K562 (cell line): ENCODE measurements around the gene SCN4B. TPM values are rescaled to one million over a fixed set of nuclear protein-coding genes. Genes with fewer than 3 reads are reported as not detected.

ENCODE experiments used
- ATAC-seq: fragments of 200-7000 bp; cut with Tn5 transposase; 3 replicates; pipeline ENCODE4 v1.9.1; 2020; ENCODE audit warnings: moderate library complexity
- BruUV-seq: library from RNA; stranded (reverse); fragments of 400-500 nt; replicated peaks from 2 replicates; lab custom pipeline; 2021; lab: Mats Ljungman, UMichigan
- CTCF ChIA-PET: fragments of 300-600 bp; formaldehyde crosslinking; extraction: SDS; loops from one replicate; lab custom pipeline; 2021; ENCODE audit warnings: low intra/inter-chr PET ratio; lab: Yijun Ruan, JAX
- POLR2A ChIA-PET: fragments of 300-600, 350-650 bp; sonication (Branson Sonifier 250); formaldehyde crosslinking; extraction: SDS; loops from one replicate; lab custom pipeline; 2021; ENCODE audit warnings: antibody characterized with exemption, inconsistent platforms; lab: Yijun Ruan, JAX
- DNase-seq, 4 experiments: peaks; one replicate each; pipeline versions ENCODE4 v3.0.0 to v3.0.0-alpha.2; 2011 to 2018; ENCODE audit warnings: low spot score in 3 of 4, mixed read lengths in 3 of 4; ENCODE audit errors: extremely low read depth in 1 of 4
- FAIRE-seq: peaks from 2 replicates; lab custom pipeline; 2011; peaks lifted over from hg19 to GRCh38; lab: Jason Lieb, UNC
- H2AFZ ChIP-seq: 2 replicates; pipeline ENCODE4 v1.6.0; 2011; ENCODE audit warnings: low read depth, low read length, control low read depth, inconsistent platforms
- H3K27ac ChIP-seq: fragments of 200-600 bp; 3 replicates; pipeline ENCODE4 v1.8.0; 2011; ENCODE audit warnings: low read depth, mild to moderate bottlenecking, control low read depth, inconsistent platforms, low read length, moderate library complexity, mixed read lengths; ENCODE audit errors: extremely low read depth
- H3K27me3 ChIP-seq, 2 experiments: fragments of 300-600 bp in 1 of 2; 2 replicates in 1 of 2; 3 replicates in 1 of 2; pipeline versions ENCODE4 v1.6.0 to v1.8.0; 2011; ENCODE audit warnings: inconsistent platforms in 2 of 2, low read length in 2 of 2, mild to moderate bottlenecking in 1 of 2, mixed read lengths in 1 of 2, moderate library complexity in 1 of 2; ENCODE audit not compliant: control insufficient read depth in 2 of 2, insufficient read depth in 2 of 2
- H3K36me3 ChIP-seq: fragments of 300-600 bp; 3 replicates; pipeline ENCODE4 v1.8.0; 2011; ENCODE audit warnings: mild to moderate bottlenecking, low read length, inconsistent platforms; ENCODE audit not compliant: control insufficient read depth, insufficient read depth
- H3K4me1 ChIP-seq, 2 experiments: fragments of 200-600 bp in 1 of 2; replicated peaks in 1 of 2; 2 replicates in 1 of 2; 3 replicates in 1 of 2; pipeline versions ENCODE4 v1.5.1 to v1.8.0; 2011; ENCODE audit warnings: inconsistent platforms in 2 of 2, low read length in 2 of 2, mild to moderate bottlenecking in 1 of 2, mixed read lengths in 1 of 2, moderate library complexity in 1 of 2; ENCODE audit not compliant: control insufficient read depth in 2 of 2, insufficient read depth in 2 of 2
- H3K4me2 ChIP-seq: 2 replicates; pipeline ENCODE4 v1.6.1; 2011; ENCODE audit warnings: low read length, control low read depth, inconsistent platforms, mixed read lengths; ENCODE audit not compliant: insufficient read depth
- H3K4me3 ChIP-seq: fragments of 200-600 bp; sonication (generic), shearing (Covaris generic); 2 replicates; pipeline ENCODE4 v1.5.1; 2016; ENCODE audit warnings: control low read depth, inconsistent platforms
- H3K79me2 ChIP-seq: fragments of 200-600 bp; 3 replicates; pipeline ENCODE4 v1.8.0; 2011; ENCODE audit warnings: low read length, inconsistent platforms; ENCODE audit not compliant: control insufficient read depth, insufficient read depth
- H3K9ac ChIP-seq, 2 experiments: 2 replicates each; pipeline versions ENCODE4 v1.6.0 to v1.6.1; 2011; ENCODE audit warnings: low read depth in 2 of 2, low read length in 2 of 2, control low read depth in 1 of 2, inconsistent platforms in 1 of 2, mild to moderate bottlenecking in 1 of 2, mixed read lengths in 1 of 2; ENCODE audit not compliant: insufficient read depth in 1 of 2
- H3K9me1 ChIP-seq: one replicate; pipeline ENCODE4 v1.6.0; 2011; ENCODE audit warnings: inconsistent platforms, mild to moderate bottlenecking, low read length, moderate library complexity; ENCODE audit not compliant: control insufficient read depth, insufficient read depth
- H3K9me3 ChIP-seq: replicated peaks from 2 replicates; pipeline ENCODE4 v1.5.1; 2011; ENCODE audit warnings: low read depth, low read length, inconsistent platforms; ENCODE audit not compliant: control insufficient read depth, insufficient read depth
- H4K20me1 ChIP-seq: replicated peaks from 2 replicates; pipeline ENCODE4 v1.6.1; 2011; ENCODE audit warnings: low read length, inconsistent platforms, mixed read lengths; ENCODE audit not compliant: control insufficient read depth, insufficient read depth
- JUN ChIP-seq, 2 experiments: sonication (generic) in 1 of 2; formaldehyde crosslinking in 1 of 2; IDR thresholded peaks; 2 replicates each; pipeline versions ENCODE4 v1.6.1 to v1.8.0; 2012 to 2022; ENCODE audit warnings: borderline replicate concordance in 2 of 2, mild to moderate bottlenecking in 2 of 2, improper control_type of control experiment in 1 of 2, low read depth in 1 of 2, low read length in 1 of 2, missing genetic modification reagents in 1 of 2
- KDM4B ChIP-seq, 2 experiments: fragments of 450-650 bp in 1 of 2; sonication (generic) in 1 of 2; IDR thresholded peaks; 2 replicates each; pipeline ENCODE4 v1.6.1; 2016 to 2017; ENCODE audit warnings: borderline replicate concordance in 2 of 2, antibody characterized with exemption in 1 of 2, low read depth in 1 of 2, mild to moderate bottlenecking in 1 of 2
- SMARCB1 ChIP-seq: IDR thresholded peaks from 2 replicates; pipeline ENCODE4 v1.6.1; 2011; ENCODE audit warnings: improper control_type of control experiment, low read depth; ENCODE audit not compliant: insufficient read length
- ZNF347 ChIP-seq: fragments of 450-650 bp; formaldehyde crosslinking; IDR thresholded peaks from 2 replicates; pipeline ENCODE4 v1.4.0; 2020; ENCODE audit warnings: low read depth, mild to moderate bottlenecking, moderate library complexity
- whole genome bisulfite sequencing: fragments of 100-300 bp; shearing (Covaris generic); methylation state at CpG from one replicate; pipeline ENCODE4 v1.1.6; 2016; ENCODE audit warnings: low coverage, mixed read lengths; ENCODE audit not compliant: insufficient coverage; ENCODE audit errors: missing lambda C conversion rate; 5-methylcytosine and 5-hydroxymethylcytosine counted together
- in situ Hi-C: fragments of 300-500 bp; cut with MboI; formaldehyde crosslinking; loops from 4 replicates; pipeline ENCODE4 v1.15.0; 2018; ENCODE audit warnings: inconsistent platforms, mixed read lengths
- intact Hi-C: fragments of 100-400 bp; cut with micrococcal nuclease; formaldehyde crosslinking; loops from 2 replicates; pipeline ENCODE4 v1.14.2; 2022
- polyA plus RNA-seq, 8 experiments: library from polyadenylated mRNA; depleted of rRNA in 4 of 8; stranded (reverse) in 5 of 8; unstranded in 3 of 8; fragments of >200 nt; fragmentation: Nextera tagmentation in 2 of 8; fragmentation: Illumina TruSeq in 1 of 8; extraction: Ambion mirVana in 2 of 8; extraction: Trizol in 1 of 8; gene quantifications; 2 replicates each; pipeline versions ENCODE4 v1.2.1 to v1.2.3, GENCODE V29; 2011 to 2014; ENCODE audit warnings: inconsistent platforms in 1 of 8, missing spikeins in 1 of 8
- total RNA-seq, 7 experiments: library from RNA; depleted of rRNA in 6 of 7; stranded (reverse); fragments of >200 nt in 6 of 7; fragmentation: Illumina TruSeq in 2 of 7; extraction: Trizol in 2 of 7; gene quantifications; 2 replicates each; pipeline versions ENCODE4 v1.2.1 to v1.2.3, GENCODE V29; 2011 to 2021; ENCODE audit warnings: low replicate concordance in 1 of 7
- TF ChIP-seq, protein P1 (sequence below): sonication (generic); formaldehyde crosslinking; IDR thresholded peaks from 2 replicates; pipeline ENCODE4 v1.8.1; 2023; ENCODE audit warnings: mild to moderate bottlenecking, missing genetic modification reagents

SCN4B gene
- total and polyA plus RNA-seq, 9 of the 15 experiments (the other 6 are each of a cell fraction or from before 2014, with no cell fraction given), result 0.03 TPM; not detected in 8

DNA sequence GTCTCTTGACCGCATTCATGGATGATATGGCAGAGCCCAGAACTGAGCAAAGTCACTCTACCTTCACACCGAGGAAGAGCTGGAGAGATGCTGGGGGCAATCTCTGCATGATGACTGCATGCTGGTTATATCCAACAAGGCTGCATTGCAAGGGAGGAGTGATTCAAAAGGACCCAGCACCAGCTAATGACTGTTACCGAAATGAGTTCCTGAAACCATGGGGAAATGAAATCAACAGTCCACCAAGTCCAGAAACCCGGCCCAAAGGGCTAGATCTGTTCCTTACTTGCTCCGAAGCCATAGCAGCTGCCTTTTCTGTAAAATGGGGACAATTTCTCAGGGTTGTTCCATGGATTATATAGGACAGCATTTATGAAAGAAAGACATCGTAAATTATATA lies 64.7 kb downstream of the SCN4B start:
- intact Hi-C loops (no loop called here), in situ Hi-C loops (no loop called here)
- Histone ChIP-seq H4K20me1 (no peaks in the 10 kb centered on the region), H3K36me3 (no peaks in the 10 kb centered on the region), H3K4me3 (no peak overlapping the region), H3K9me3 (peaks cover 10% of the 10 kb centered on the region), H3K27ac (no peak overlapping the region), H3K79me2 (no peaks in the 10 kb centered on the region), H3K9ac (no peak overlapping the region), H3K4me1 (peaks cover 5 to 6% of the 10 kb centered on the region in 2 experiments; a peak in 4 of 5 replicates), H3K27me3 (peaks cover 6 to 18% of the 10 kb centered on the region in 2 experiments; a peak in 4 of 5 replicates), H2AFZ (no peak overlapping the region), H3K9me1 (no peaks in the 10 kb centered on the region), H3K4me2 (no peak overlapping the region)
- ChIA-PET POLR2A (interaction anchor here (0.5 to 1.7 kb wide), 2 partner anchors 14 to 370 kb away, joined by 3 to 4 read pairs; no protein-coding TSS in a partner anchor), CTCF (no interaction called here)
- no TSS peak for BruUV-seq
- WGBS, result 12% methylated on average over 6 of the region's 6 CpGs
- TF ChIP-seq ZNF347 (CRISPR knock-in tag) (no peak), JUN (IDR thresholded peaks at IDR 0.05; ENCODE audit: borderline replicate concordance, low read depth, low read length) (no peak), JUN (CRISPR knock-in tag; IDR thresholded peaks at IDR 0.05; ENCODE audit: borderline replicate concordance) (no peak), SMARCB1 (no peak), KDM4B (IDR thresholded peaks at IDR 0.05; ENCODE audit: borderline replicate concordance in 2 of 2, low read depth in 1 of 2) (no peak)
- TF ChIP-seq, protein P1, sequence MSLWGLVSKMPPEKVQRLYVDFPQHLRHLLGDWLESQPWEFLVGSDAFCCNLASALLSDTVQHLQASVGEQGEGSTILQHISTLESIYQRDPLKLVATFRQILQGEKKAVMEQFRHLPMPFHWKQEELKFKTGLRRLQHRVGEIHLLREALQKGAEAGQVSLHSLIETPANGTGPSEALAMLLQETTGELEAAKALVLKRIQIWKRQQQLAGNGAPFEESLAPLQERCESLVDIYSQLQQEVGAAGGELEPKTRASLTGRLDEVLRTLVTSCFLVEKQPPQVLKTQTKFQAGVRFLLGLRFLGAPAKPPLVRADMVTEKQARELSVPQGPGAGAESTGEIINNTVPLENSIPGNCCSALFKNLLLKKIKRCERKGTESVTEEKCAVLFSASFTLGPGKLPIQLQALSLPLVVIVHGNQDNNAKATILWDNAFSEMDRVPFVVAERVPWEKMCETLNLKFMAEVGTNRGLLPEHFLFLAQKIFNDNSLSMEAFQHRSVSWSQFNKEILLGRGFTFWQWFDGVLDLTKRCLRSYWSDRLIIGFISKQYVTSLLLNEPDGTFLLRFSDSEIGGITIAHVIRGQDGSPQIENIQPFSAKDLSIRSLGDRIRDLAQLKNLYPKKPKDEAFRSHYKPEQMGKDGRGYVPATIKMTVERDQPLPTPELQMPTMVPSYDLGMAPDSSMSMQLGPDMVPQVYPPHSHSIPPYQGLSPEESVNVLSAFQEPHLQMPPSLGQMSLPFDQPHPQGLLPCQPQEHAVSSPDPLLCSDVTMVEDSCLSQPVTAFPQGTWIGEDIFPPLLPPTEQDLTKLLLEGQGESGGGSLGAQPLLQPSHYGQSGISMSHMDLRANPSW (CRISPR knock-in tag), result no peak
- FAIRE-seq (no peak), ATAC-seq (no peak), DNase-seq (no peak)
